RWPE1 (cell line): ENCODE measurements around the gene GPX4.
A peak's percentile ranks its signal among the peaks of the same experiment; 100 is the strongest.

Source experiments
- CTCF ChIA-PET: fragments of 350-600 bp; sonication (Branson Sonifier 250); formaldehyde crosslinking; extraction: SDS; loops from one replicate; lab custom pipeline; 2021; lab: Yijun Ruan, JAX
- POLR2A ChIA-PET: fragments of 400-600 bp; formaldehyde crosslinking; extraction: SDS; loops from one replicate; lab custom pipeline; 2020; ENCODE audit warnings: antibody characterized with exemption; ENCODE audit not compliant: low non-redundant PET; lab: Yijun Ruan, JAX
- DNase-seq: peaks from one replicate; pipeline ENCODE4 v3.0.0; 2012; ENCODE audit warnings: low spot score
- H3K27ac ChIP-seq: fragments of 450-650 bp; 2 replicates; pipeline ENCODE4 v1.5.1; 2017
- CTCF ChIP-seq: fragments of 450-650 bp; conservative IDR thresholded peaks from 2 replicates; pipeline ENCODE4 v1.5.1; 2017; ENCODE audit warnings: low read depth, mild to moderate bottlenecking

The GPX4 gene

GRCh38 chr19:1068009-1069001 lies 35.5 kb upstream of the GPX4 start:
- no peak overlapping the region for H3K27ac ChIP-seq
- CTCF ChIA-PET = interaction anchor here (0.6 kb wide), 1 partner anchor 20 kb away, joined by 3 read pairs; no protein-coding TSS in a partner anchor

GRCh38 chr19:1069009-1069779 lies 34.6 kb upstream of the GPX4 start:
- H3K27ac ChIP-seq = no peak overlapping the region
- CTCF ChIA-PET = no interaction called here
- TF ChIP-seq CTCF = no peak
- DNase-seq = no peak
- POLR2A ChIA-PET = no interaction called here

More at GRCh38 chr19:1068009-1069001, 35.5 kb upstream of the GPX4 start:
- POLR2A ChIA-PET = no interaction called here
- TF ChIP-seq CTCF = no peak
- DNase-seq = no peak

GRCh38 chr19:1070576-1070930 lies 33.2 kb upstream of the GPX4 start:
- CTCF ChIA-PET = interaction anchor here (0.6 to 0.7 kb wide), 3 partner anchors 9 to 211 kb away, joined by 3 to 5 read pairs (median 3); partner anchors contain the start of gene CFD
- POLR2A ChIA-PET = no interaction called here
- no peak overlapping the region for H3K27ac ChIP-seq
- TF ChIP-seq CTCF = no peak
- no peak for DNase-seq

- TF ChIP-seq CTCF = no peak
- ChIA-PET POLR2A (no interaction called here), CTCF (interaction anchor here (0.6 to 0.8 kb wide), 3 partner anchors 9 to 212 kb away, joined by 3 to 5 read pairs (median 3); partner anchors contain the start of gene CFD)
- no peak for DNase-seq
- H3K27ac ChIP-seq = peak overlapping the region; percentile 19
Measured at GRCh38 chr19:1070931-1071791, 32.6 kb upstream of the GPX4 start.

- ChIA-PET POLR2A (interaction anchor here (0.7 kb wide), 1 partner anchor 12 kb away, joined by 3 read pairs; no protein-coding TSS in a partner anchor), CTCF (interaction anchor here (0.9 kb wide), 1 partner anchor 8 kb away, joined by 3 read pairs; no protein-coding TSS in a partner anchor)
- no peak for TF ChIP-seq CTCF
Measured at GRCh38 chr19:1072371-1073015, 31.3 kb upstream of the GPX4 start.

More at GRCh38 chr19:1072371-1073015, 31.3 kb upstream of the GPX4 start:
- DNase-seq = no peak
- H3K27ac ChIP-seq = peak overlapping the region; percentile 30; the same call in 1 of the 2 replicates
